ENCODE data around the gene NHLRC3. TPM values are rescaled to one million over a fixed set of nuclear protein-coding genes. Genes with fewer than 3 reads are reported as not detected.
"Not testable (repeated sequence)": the region's sequence is repeated elsewhere in the genome, so short reads cannot be mapped to it uniquely, and the experiment has no call there.

NHLRC3 gene
- total RNA-seq, 2 experiments from 2014 or later: 28.6 to 35.4 TPM

DNA sequence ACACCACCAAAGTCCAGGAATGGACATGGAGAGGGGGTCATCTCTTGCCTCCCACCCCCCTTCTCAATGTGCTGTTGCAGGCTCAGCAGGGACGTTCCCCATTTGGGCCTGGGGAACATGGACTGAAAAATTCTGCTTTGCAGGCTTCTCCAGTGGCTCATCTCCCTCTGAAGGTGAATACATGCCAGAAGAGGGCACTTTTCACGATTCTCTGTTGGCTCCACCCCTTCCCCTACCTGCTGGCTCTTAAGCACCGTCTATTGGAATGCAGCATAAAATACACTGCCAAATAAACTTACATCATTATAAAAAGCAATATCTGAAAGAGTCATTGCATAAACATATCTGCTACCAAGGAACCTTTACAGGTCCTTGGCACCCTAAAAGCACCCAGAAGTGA is 35.7 kb downstream of the NHLRC3 start:
- ChIA-PET POLR2A (no interaction called here), CTCF (ENCODE audit: unreplicated experiment) (no interaction called here)
- Histone ChIP-seq H3K79me2 (ENCODE audit: insufficient read depth, low read depth, low read length) (no peaks in the 10 kb centered on the region), H3K27ac (ENCODE audit: low read depth, low read length, poor library complexity, severe bottlenecking) (no peak overlapping the region), H3K4me2 (ENCODE audit: low read length) (no peak overlapping the region), H3K36me3 (ENCODE audit: insufficient read depth, low read length) (no peaks in the 10 kb centered on the region), H4K20me1 (ENCODE audit: insufficient read depth, low read length) (no peaks in the 10 kb centered on the region), H3K4me1 (ENCODE audit: insufficient read depth, low read length, poor library complexity, severe bottlenecking) (no peaks in the 10 kb centered on the region), H3K9me3 (ENCODE audit: low read length) (no peaks in the 10 kb centered on the region), H3K9me2 (ENCODE audit: insufficient read depth, low read length) (no peaks in the 10 kb centered on the region), H3K4me3 (ENCODE audit: low read depth, low read length, poor library complexity, severe bottlenecking) (no peak overlapping the region), H2AFZ (ENCODE audit: low read length) (no peak overlapping the region)
- DNase-seq (ENCODE audit: low spot score): no peak
- intact Hi-C loops (cut with micrococcal nuclease; ENCODE audit: unreplicated experiment): no loop called here
- no peak for TF ChIP-seq EZH2phosphoT487 (IDR thresholded peaks at IDR 0.05; ENCODE audit: borderline replicate concordance, low read depth, low read length)
- TF ChIP-seq, protein P1, sequence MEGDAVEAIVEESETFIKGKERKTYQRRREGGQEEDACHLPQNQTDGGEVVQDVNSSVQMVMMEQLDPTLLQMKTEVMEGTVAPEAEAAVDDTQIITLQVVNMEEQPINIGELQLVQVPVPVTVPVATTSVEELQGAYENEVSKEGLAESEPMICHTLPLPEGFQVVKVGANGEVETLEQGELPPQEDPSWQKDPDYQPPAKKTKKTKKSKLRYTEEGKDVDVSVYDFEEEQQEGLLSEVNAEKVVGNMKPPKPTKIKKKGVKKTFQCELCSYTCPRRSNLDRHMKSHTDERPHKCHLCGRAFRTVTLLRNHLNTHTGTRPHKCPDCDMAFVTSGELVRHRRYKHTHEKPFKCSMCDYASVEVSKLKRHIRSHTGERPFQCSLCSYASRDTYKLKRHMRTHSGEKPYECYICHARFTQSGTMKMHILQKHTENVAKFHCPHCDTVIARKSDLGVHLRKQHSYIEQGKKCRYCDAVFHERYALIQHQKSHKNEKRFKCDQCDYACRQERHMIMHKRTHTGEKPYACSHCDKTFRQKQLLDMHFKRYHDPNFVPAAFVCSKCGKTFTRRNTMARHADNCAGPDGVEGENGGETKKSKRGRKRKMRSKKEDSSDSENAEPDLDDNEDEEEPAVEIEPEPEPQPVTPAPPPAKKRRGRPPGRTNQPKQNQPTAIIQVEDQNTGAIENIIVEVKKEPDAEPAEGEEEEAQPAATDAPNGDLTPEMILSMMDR (conservative IDR thresholded peaks at IDR 0.05; ENCODE audit: low read length): no peak
- no TSS peak for BruUV-seq (replicated peaks)

DNA sequence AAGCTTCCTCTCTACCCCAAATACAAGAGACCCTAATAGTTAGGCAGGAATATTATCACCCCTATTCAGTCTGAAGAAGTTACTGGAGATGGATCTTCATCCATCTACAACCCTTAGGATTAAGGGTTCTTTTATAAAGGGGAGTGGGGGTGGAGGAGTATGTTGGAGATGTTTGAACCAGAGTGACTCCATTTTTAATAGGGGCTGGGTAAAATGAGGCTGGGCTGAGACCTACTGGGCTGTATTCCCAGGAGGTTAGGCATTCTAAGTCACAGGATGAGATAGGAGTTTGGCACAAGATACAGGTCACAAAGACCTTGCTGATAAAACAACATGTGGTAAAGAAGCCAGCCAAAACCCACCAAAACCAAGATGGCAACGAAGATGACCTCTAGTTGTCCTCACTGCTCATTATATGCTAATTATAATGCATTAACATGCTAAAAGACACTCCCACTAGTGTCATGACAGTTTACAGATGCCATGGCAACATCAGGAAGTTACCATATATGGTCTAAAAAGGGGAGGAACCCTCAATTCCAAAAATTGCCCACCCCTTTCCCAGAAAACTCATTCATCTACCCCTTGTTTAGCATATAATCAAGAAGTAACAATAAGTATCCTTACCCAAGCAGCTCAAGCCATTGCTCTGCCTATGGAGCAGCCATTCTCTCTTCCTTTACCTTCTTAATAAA is 48.1 kb downstream of the NHLRC3 start:
- H3K9me2 ChIP-seq (ENCODE audit: insufficient read depth, low read length); H3K79me2 ChIP-seq (ENCODE audit: insufficient read depth, low read depth, low read length); H3K4me2 ChIP-seq (ENCODE audit: low read length); H3K27ac ChIP-seq (ENCODE audit: low read depth, low read length, poor library complexity, severe bottlenecking); H3K4me1 ChIP-seq (ENCODE audit: insufficient read depth, low read length, poor library complexity, severe bottlenecking); H4K20me1 ChIP-seq (ENCODE audit: insufficient read depth, low read length); H3K4me3 ChIP-seq (ENCODE audit: low read depth, low read length, poor library complexity, severe bottlenecking); BruUV-seq (replicated peaks); H2AFZ ChIP-seq (ENCODE audit: low read length); CTCF ChIA-PET (ENCODE audit: unreplicated experiment); DNase-seq (ENCODE audit: low spot score); intact Hi-C loops (cut with micrococcal nuclease; ENCODE audit: unreplicated experiment); H3K36me3 ChIP-seq (ENCODE audit: insufficient read depth, low read length): not testable (repeated sequence)
- POLR2A ChIA-PET: interaction anchor here (0.7 kb wide), 1 partner anchor 17 kb away, joined by 4 read pairs; no protein-coding TSS in a partner anchor
- peaks cover 11% of the 10 kb centered on the region; the same call in 1 of the 2 replicates for H3K9me3 ChIP-seq (ENCODE audit: low read length)

DNA sequence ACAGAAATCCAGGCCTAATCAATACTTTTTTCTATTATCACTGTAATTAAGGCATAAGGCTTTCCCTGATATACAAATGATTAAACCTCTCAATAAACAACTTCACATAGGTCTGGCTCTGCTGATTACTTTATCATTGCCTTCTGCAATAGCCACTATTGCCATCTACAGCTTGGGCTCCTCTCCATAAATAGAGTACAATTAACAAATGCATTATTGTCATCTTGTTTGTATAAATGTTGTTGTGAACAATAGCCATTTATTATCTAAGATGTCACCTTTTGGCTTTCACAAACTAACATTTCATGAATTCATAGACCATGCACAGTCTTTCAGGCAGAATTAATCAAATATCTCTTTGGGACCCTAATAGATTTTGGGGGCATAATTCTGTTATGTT is 53.3 kb downstream of the NHLRC3 start:
- no peaks in the 10 kb centered on the region for H3K9me3 ChIP-seq (ENCODE audit: low read length)
- H4K20me1 ChIP-seq (ENCODE audit: insufficient read depth, low read length): no peaks in the 10 kb centered on the region
- ChIA-PET POLR2A (no interaction called here), CTCF (ENCODE audit: unreplicated experiment) (no interaction called here)
- no peak for DNase-seq (ENCODE audit: low spot score)
- intact Hi-C loops (cut with micrococcal nuclease; ENCODE audit: unreplicated experiment): no loop called here
- TF ChIP-seq, protein P1 (conservative IDR thresholded peaks at IDR 0.05; ENCODE audit: low read length): no peak
- no peak for TF ChIP-seq EZH2phosphoT487 (IDR thresholded peaks at IDR 0.05; ENCODE audit: borderline replicate concordance, low read depth, low read length)
- no peak overlapping the region for H3K4me3 ChIP-seq (ENCODE audit: low read depth, low read length, poor library complexity, severe bottlenecking)
- H2AFZ ChIP-seq (ENCODE audit: low read length): no peak overlapping the region
- H3K36me3 ChIP-seq (ENCODE audit: insufficient read depth, low read length): no peaks in the 10 kb centered on the region
- H3K9me2 ChIP-seq (ENCODE audit: insufficient read depth, low read length): no peaks in the 10 kb centered on the region
- no peaks in the 10 kb centered on the region for H3K79me2 ChIP-seq (ENCODE audit: insufficient read depth, low read depth, low read length)
- no peaks in the 10 kb centered on the region for H3K4me1 ChIP-seq (ENCODE audit: insufficient read depth, low read length, poor library complexity, severe bottlenecking)
- H3K4me2 ChIP-seq (ENCODE audit: low read length): no peak overlapping the region
- no TSS peak for BruUV-seq (replicated peaks)
- H3K27ac ChIP-seq (ENCODE audit: low read depth, low read length, poor library complexity, severe bottlenecking): no peak overlapping the region

All from OCI-LY7 (cell line).